Neutrophil (primary cell): Measurements from ENCODE around the gene UTRN.

ENCODE experiments used
- H3K27ac ChIP-seq: fragments of 200-600 bp; sonication (generic); 2 replicates; pipeline ENCODE4 v1.5.1; 2016; ENCODE audit warnings: mild to moderate bottlenecking, moderate library complexity
- H3K27me3 ChIP-seq: fragments of 200-600 bp; sonication (generic); 2 replicates; pipeline ENCODE4 v1.6.0; 2016; ENCODE audit warnings: mild to moderate bottlenecking
- H3K36me3 ChIP-seq: fragments of 200-600 bp; sonication (generic); 2 replicates; pipeline ENCODE4 v1.5.1; 2017
- H3K4me1 ChIP-seq, 2 experiments: fragments of 200-600 bp in 1 of 2; sonication (generic) in 1 of 2; 1 replicate in 1 of 2; 2 replicates in 1 of 2; pipeline versions ENCODE4 v1.5.1 to v1.6.1; 2013 to 2016; ENCODE audit warnings: low read depth in 1 of 2, low read length in 1 of 2, mild to moderate bottlenecking in 1 of 2, moderate library complexity in 1 of 2; ENCODE audit not compliant: control insufficient read depth in 1 of 2, insufficient read depth in 1 of 2
- H3K4me3 ChIP-seq, 2 experiments: fragments of 200-600 bp in 1 of 2; sonication (generic) in 1 of 2; 1 replicate in 1 of 2; 2 replicates in 1 of 2; pipeline ENCODE4 v1.5.1; 2013 to 2016; ENCODE audit warnings: low read depth in 1 of 2, low read length in 1 of 2, mild to moderate bottlenecking in 1 of 2, moderate library complexity in 1 of 2
- H3K9me3 ChIP-seq: fragments of 200-600 bp; sonication (generic); 2 replicates; pipeline ENCODE4 v1.5.1; 2016
- CTCF ChIP-seq: fragments of 200-600 bp; sonication (generic); IDR thresholded peaks from 2 replicates; pipeline ENCODE4 v1.5.1; 2016; ENCODE audit warnings: antibody characterized with exemption

UTRN gene

GRCh38 chr6:144264270-144265060, 20.7 kb upstream of the UTRN start:
- H3K9me3 ChIP-seq = no peaks in the 10 kb centered on the region
- TF ChIP-seq CTCF = no peak
- no peaks in the 10 kb centered on the region for H3K27me3 ChIP-seq
- H3K27ac ChIP-seq = no peak overlapping the region
- H3K36me3 ChIP-seq = no peaks in the 10 kb centered on the region
- no peak overlapping the region for H3K4me3 ChIP-seq
- H3K4me1 ChIP-seq = no peaks in the 10 kb centered on the region

GRCh38 chr6:144265061-144265357, 20.1 kb upstream of the UTRN start:
- Histone ChIP-seq H3K27ac (no peak overlapping the region), H3K4me3 (no peak overlapping the region)

GRCh38 chr6:144265390-144265789, 19.7 kb upstream of the UTRN start:
- Histone ChIP-seq H3K4me3 (no peak overlapping the region), H3K9me3 (no peaks in the 10 kb centered on the region), H3K36me3 (no peaks in the 10 kb centered on the region), H3K27me3 (no peaks in the 10 kb centered on the region), H3K27ac (no peak overlapping the region), H3K4me1 (no peaks in the 10 kb centered on the region)
- no peak for TF ChIP-seq CTCF

More at GRCh38 chr6:144265061-144265357, 20.1 kb upstream of the UTRN start:
- TF ChIP-seq CTCF = no peak
- H3K4me1 ChIP-seq = no peaks in the 10 kb centered on the region
- H3K9me3 ChIP-seq = no peaks in the 10 kb centered on the region
- H3K27me3 ChIP-seq = no peaks in the 10 kb centered on the region
- no peaks in the 10 kb centered on the region for H3K36me3 ChIP-seq

GRCh38 chr6:144266091-144266649, 19.0 kb upstream of the UTRN start:
- H3K27ac ChIP-seq = no peak overlapping the region
- H3K27me3 ChIP-seq = no peaks in the 10 kb centered on the region
- H3K4me1 ChIP-seq = no peaks in the 10 kb centered on the region
- H3K9me3 ChIP-seq = no peaks in the 10 kb centered on the region
- H3K36me3 ChIP-seq = no peaks in the 10 kb centered on the region
- no peak overlapping the region for H3K4me3 ChIP-seq
- TF ChIP-seq CTCF = no peak

- no peak for TF ChIP-seq CTCF
- no peaks in the 10 kb centered on the region for H3K27me3 ChIP-seq
- H3K4me1 ChIP-seq = no peaks in the 10 kb centered on the region
- no peak overlapping the region for H3K27ac ChIP-seq
- no peaks in the 10 kb centered on the region for H3K9me3 ChIP-seq
- no peak overlapping the region for H3K4me3 ChIP-seq
- no peaks in the 10 kb centered on the region for H3K36me3 ChIP-seq
Observed at GRCh38 chr6:144268794-144269349, 16.3 kb upstream of the UTRN start.
